GM12874 (cell line): ENCODE measurements around the gene TRAPPC5.

Experiments
- CTCF ChIP-seq: IDR thresholded peaks from 2 replicates; pipeline ENCODE4 v1.5.1; 2011; ENCODE audit warnings: low read depth, mild to moderate bottlenecking, control low read depth, low read length, moderate library complexity; ENCODE audit not compliant: insufficient read depth

The TRAPPC5 gene

DNA sequence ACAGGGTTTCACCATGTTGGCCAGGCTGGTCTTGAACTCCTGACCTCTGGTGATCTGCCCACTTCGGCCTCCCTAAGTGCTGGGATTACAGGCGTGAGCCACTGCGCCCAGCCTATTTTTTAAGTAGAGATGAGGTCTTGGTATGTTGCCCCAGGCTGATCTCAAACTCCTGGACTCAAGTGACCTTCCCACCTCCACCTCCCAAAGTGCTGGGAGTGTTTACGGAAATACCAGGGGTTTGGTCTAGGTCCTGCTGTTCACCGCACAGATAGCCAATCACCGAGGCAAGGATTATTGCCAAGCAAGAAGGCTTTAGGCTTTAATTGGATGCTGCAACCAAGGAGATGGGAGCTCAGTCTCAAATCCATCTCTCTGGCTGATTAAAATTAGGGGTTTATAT is 39.7 kb downstream of the TRAPPC5 start:
- no peak for TF ChIP-seq CTCF

DNA sequence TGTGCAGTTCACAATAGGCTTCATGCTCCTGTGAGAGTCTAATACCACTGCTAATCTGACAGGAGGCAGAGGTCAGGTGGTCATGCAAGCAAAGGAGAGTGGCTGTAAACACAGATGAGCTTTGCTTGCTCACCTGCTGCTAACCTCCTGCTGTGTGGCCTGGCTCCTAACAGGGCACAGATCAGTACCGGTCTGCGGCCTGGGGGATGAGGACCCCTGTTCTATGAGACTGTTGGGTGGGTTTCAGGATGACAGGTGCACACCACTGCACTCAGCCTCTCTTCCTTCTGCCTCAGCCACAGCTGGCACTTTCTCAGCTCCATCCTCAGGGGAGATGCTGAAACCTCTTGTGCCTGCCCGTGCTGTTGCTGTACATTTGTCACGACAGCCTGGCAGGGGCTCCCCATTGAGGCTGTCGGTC is 41.6 kb downstream of the TRAPPC5 start:
- TF ChIP-seq CTCF, result no peak

- TF ChIP-seq CTCF, result no peak
Measured at GRCh38 chr19:7725791-7726190, 45.2 kb downstream of the TRAPPC5 start.

DNA sequence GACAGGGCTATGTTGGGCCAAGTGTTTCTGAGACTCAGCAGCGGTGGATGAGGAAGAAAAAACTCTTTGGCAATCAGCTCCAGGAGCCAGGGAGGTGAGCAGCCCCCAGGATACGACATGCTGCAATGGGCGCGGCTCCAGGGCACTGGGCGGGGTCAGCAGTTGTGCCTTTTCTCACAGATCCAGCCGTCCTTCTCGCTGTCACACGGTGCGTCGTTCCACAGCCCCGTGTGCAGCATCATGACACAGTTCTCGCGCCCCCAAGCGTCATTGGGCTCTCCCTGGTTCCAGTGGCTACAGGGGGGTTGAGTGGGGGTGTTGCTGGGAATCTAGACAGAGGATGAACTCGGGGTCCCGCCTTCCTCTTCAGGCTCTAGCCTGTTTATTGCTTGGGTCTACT is 48.6 kb downstream of the TRAPPC5 start:
- TF ChIP-seq CTCF, result no peak

DNA sequence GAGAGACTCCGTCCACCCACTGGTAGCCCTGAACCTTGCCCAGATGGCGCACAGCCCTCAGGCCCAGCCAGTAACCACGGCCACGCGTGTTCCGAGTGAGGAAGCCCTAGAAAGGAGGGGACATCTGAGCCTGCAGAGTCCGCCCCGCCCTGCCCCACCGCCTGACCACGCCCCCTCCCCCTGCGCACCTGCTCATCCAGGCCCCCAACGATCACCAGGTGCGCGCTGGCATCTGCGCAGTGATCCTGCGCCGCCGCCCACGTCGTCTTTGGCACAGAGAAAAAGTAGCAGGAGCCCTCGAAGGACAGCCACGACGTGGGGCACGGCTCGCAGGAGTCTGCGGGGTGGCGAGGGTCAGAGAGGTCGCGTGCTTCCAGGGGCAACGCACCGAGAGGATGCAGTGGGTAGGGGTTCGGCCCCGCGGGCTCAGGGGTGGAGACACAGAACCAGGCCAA is 49.2 kb downstream of the TRAPPC5 start:
- TF ChIP-seq CTCF, result no peak

DNA sequence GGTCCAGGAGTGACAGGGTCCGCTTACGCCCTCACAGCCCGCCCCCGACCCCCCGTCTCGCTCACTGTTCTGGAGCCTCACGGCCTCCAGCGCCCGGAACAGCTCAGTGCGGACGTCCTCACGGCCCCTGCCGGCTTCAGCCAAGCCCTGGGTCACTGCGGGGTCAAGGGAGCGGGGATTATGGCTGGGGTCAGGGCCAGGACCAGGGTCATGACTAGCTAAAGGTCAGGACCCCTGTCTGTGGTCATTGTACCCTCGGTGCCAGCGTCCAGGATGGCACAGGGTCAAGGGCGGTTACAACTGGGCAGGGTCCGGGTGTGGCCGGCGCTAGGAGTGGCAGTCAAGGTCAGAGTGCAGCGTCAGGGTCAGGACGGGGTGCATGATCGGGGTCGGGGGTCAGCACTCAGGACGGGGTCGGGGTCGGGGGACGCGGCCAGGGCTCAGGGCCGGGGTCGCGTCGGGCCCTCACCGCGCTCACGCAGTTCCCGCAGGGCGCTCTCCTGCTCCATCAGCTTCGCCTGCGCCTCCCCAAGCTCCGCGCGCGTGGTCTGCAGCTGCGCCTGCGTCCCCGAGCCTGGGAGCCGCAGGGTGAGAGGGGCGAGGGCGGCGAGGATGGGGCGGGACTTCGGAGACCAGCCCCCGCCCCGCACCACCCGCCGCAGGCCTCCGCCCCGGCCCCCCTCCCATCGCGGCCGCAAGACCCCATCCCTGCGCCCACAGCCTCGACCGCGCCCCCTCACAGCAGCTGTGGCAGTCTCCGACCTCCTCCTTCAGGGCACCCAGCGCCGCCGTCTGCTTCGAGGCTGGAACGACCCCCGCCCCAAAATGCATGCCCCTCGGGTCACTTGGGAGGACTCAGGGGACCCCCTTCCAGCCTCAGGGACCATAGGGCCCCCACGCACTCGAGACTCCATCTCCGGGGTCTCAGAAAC is 49.9 kb downstream of the TRAPPC5 start:
- TF ChIP-seq CTCF, result no peak

- TF ChIP-seq CTCF, result no peak
Measured at GRCh38 chr19:7731218-7731595, 50.6 kb downstream of the TRAPPC5 start.
